Gastroesophageal sphincter (tissue), 4 donors: ENCODE data around the gene ALG12. TPM values are rescaled to one million over a fixed set of nuclear protein-coding genes. Genes with fewer than 3 reads are reported as not detected.

ENCODE experiments used
- ATAC-seq: fragments of 150-250 bp; one replicate; pipeline ENCODE4 v1.9.1; 2016; ENCODE audit warnings: mild to moderate bottlenecking, moderate library complexity
- H3K27ac ChIP-seq, 4 donors: fragments of 200-600 bp; sonication (generic) in 3 of 4; 1 replicate in 3 of 4; 2 replicates in 1 of 4; pipeline ENCODE4 v1.5.1; 2016 to 2019
- H3K27me3 ChIP-seq: fragments of 200-600 bp; sonication (generic); one replicate; pipeline ENCODE4 v1.5.1; 2019
- H3K36me3 ChIP-seq, 2 donors: fragments of 200-600 bp; sonication (generic); one replicate each; pipeline ENCODE4 v1.5.1; 2019; ENCODE audit warnings: control low read depth in 1 of 2
- H3K4me1 ChIP-seq, 3 donors: fragments of 200-600 bp; sonication (generic); 1 replicate in 2 of 3; 2 replicates in 1 of 3; pipeline ENCODE4 v1.5.1; 2016 to 2019; ENCODE audit warnings: control low read depth in 2 of 3
- H3K4me3 ChIP-seq, 2 donors: fragments of 200-600 bp; sonication (generic); one replicate each; pipeline ENCODE4 v1.5.1; 2019; ENCODE audit warnings: mild to moderate bottlenecking in 1 of 2, moderate library complexity in 1 of 2
- H3K9me3 ChIP-seq, 3 donors: fragments of 200-600 bp; sonication (generic); one replicate each; pipeline ENCODE4 v1.5.1; 2017 to 2019; ENCODE audit warnings: control low read depth in 2 of 3
- CTCF ChIP-seq, 4 experiments: fragments of 200-600 bp in 2 of 4; fragments of 450-650 bp in 2 of 4; sonication (generic) in 1 of 4; IDR thresholded peaks; one replicate each; pipeline ENCODE4 v1.5.1; 2017 to 2019; ENCODE audit warnings: antibody characterized with exemption in 4 of 4, mild to moderate bottlenecking in 2 of 4, moderate library complexity in 2 of 4
- EP300 ChIP-seq: sonication (generic); formaldehyde crosslinking; IDR thresholded peaks from one replicate; pipeline ENCODE4 v1.6.1; 2017; ENCODE audit warnings: antibody characterized with exemption, mild to moderate bottlenecking
- POLR2A ChIP-seq, 2 donors: fragments of 450-650 bp; IDR thresholded peaks; one replicate each; pipeline ENCODE4 v1.6.1; 2017; ENCODE audit warnings: antibody characterized with exemption in 2 of 2, mild to moderate bottlenecking in 2 of 2, moderate library complexity in 1 of 2
- POLR2AphosphoS5 ChIP-seq: sonication (generic); formaldehyde crosslinking; IDR thresholded peaks from one replicate; pipeline ENCODE4 v1.6.1; 2017; ENCODE audit warnings: antibody characterized with exemption
- WGBS, 2 donors: methylation state at CpG; one replicate each; pipeline ENCODE4 v1.1.5; 2018; ENCODE audit warnings: low coverage in 1 of 2; 5-methylcytosine and 5-hydroxymethylcytosine counted together
- total RNA-seq, 4 donors: library from RNA; depleted of rRNA; stranded (reverse); fragments of >200 nt; gene quantifications; one replicate each; pipeline ENCODE4 v1.1.0, GENCODE V29; 2016

ALG12 gene
- total RNA-seq, 4 donors from 2014 or later, result 18.8 to 30.0 (median 22.6) TPM

GRCh38 chr22:49863931-49864330 is 54.3 kb downstream of the ALG12 start:
- no peak for ATAC-seq
- Histone ChIP-seq H3K4me3 (no peak overlapping the region), H3K4me1 (no peaks in the 10 kb centered on the region), H3K36me3 (peaks cover 0 to 8% of the 10 kb centered on the region in 2 donors), H3K9me3 (peaks cover 0 to 34% (median 0%) of the 10 kb centered on the region in 3 donors), H3K27ac (no peak overlapping the region), H3K27me3 (no peaks in the 10 kb centered on the region)
- 76 to 90% methylated on average over 5 to 6 of the region's 7 CpGs for WGBS, 2 donors
- TF ChIP-seq EP300 (no peak), POLR2A (IDR thresholded peaks at IDR 0.05) (no peak), CTCF (IDR thresholded peaks at IDR 0.05) (no peak), POLR2AphosphoS5 (no peak)

GRCh38 chr22:49862496-49862776 is 55.8 kb downstream of the ALG12 start:
- WGBS, 2 donors, result 94% methylated on average over 3 of the region's 5 CpGs; no CpG with 5 or more reads in 1 of the 2 donors
- Histone ChIP-seq H3K4me3 (no peak overlapping the region), H3K36me3 (peaks cover 0 to 4% of the 10 kb centered on the region in 2 donors), H3K27me3 (no peaks in the 10 kb centered on the region), H3K9me3 (peaks cover 0 to 26% (median 0%) of the 10 kb centered on the region in 3 donors), H3K27ac (no peak overlapping the region), H3K4me1 (no peaks in the 10 kb centered on the region)
- no peak for TF ChIP-seq EP300
- no peak for TF ChIP-seq POLR2AphosphoS5
- no peak for TF ChIP-seq CTCF (IDR thresholded peaks at IDR 0.05)
- no peak for TF ChIP-seq POLR2A (IDR thresholded peaks at IDR 0.05)
- no peak for ATAC-seq

- no peak for TF ChIP-seq CTCF (IDR thresholded peaks at IDR 0.05)
- TF ChIP-seq POLR2A (IDR thresholded peaks at IDR 0.05), result no peak
- no peak for TF ChIP-seq EP300
- Histone ChIP-seq H3K27ac (no peak overlapping the region), H3K27me3 (no peaks in the 10 kb centered on the region), H3K4me3 (no peak overlapping the region), H3K36me3 (no peaks in the 10 kb centered on the region), H3K4me1 (no peaks in the 10 kb centered on the region), H3K9me3 (peaks cover 0 to 21% (median 0%) of the 10 kb centered on the region in 3 donors)
- ATAC-seq, result no peak
- 93 to 94% methylated on average over 9 to 21 of the region's 29 CpGs for whole genome bisulfite sequencing, 2 donors
These were observed 56.4 kb downstream of the ALG12 start for GRCh38 chr22:49861642-49862495.

- no peak for ATAC-seq
- Histone ChIP-seq H3K4me3 (no peak overlapping the region), H3K36me3 (no peaks in the 10 kb centered on the region), H3K9me3 (no peaks in the 10 kb centered on the region), H3K27ac (no peak overlapping the region), H3K4me1 (peaks cover 0 to 23% (median 15%) of the 10 kb centered on the region in 3 donors), H3K27me3 (no peaks in the 10 kb centered on the region)
- WGBS, 2 donors, result 80 to 100% methylated on average over 1 of the region's 14 CpGs
- no peak for TF ChIP-seq EP300
These were observed 59.4 kb downstream of the ALG12 start for GRCh38 chr22:49858827-49859226.

GRCh38 chr22:49856766-49857618 is 61.2 kb downstream of the ALG12 start:
- no peak for ATAC-seq
- Histone ChIP-seq H3K4me1 (peaks cover 0 to 33% (median 20%) of the 10 kb centered on the region in 3 donors), H3K27ac (no peak overlapping the region), H3K9me3 (no peaks in the 10 kb centered on the region), H3K36me3 (no peaks in the 10 kb centered on the region), H3K4me3 (no peak overlapping the region), H3K27me3 (no peaks in the 10 kb centered on the region)
- TF ChIP-seq POLR2AphosphoS5 (no peak), POLR2A (IDR thresholded peaks at IDR 0.05) (no peak), CTCF (IDR thresholded peaks at IDR 0.05) (no peak), EP300 (no peak)
- 69 to 100% methylated on average over 1 to 3 of the region's 31 CpGs for WGBS, 2 donors
